Measurements from ENCODE around the gene CALCB.
"Not testable (repeated sequence)": the region's sequence is repeated elsewhere in the genome, so short reads cannot be mapped to it uniquely, and the experiment has no call there.

Gene CALCB

GRCh38 chr11:15073361-15074205 lies at the start of gene CALCB:
TSS of gene CALCB (plus strand) at chr11:15073593. CDS start at chr11:15074719, 1,126 bp downstream.
- DNase-seq (ENCODE audit: low read depth in 2 of 2), result no peak

- no peak for DNase-seq (ENCODE audit: low read depth in 2 of 2)
These were observed 46.4 kb upstream of the CALCB start for GRCh38 chr11:15027011-15027410.

GRCh38 chr11:15027956-15028355 lies 45.4 kb upstream of the CALCB start:
- DNase-seq (ENCODE audit: low read depth in 2 of 2), result no peak

GRCh38 chr11:15028379-15028778 lies 45.0 kb upstream of the CALCB start:
- no peak for DNase-seq (ENCODE audit: low read depth in 2 of 2)

GRCh38 chr11:15031945-15032344 lies 41.4 kb upstream of the CALCB start:
- DNase-seq (ENCODE audit: low read depth in 2 of 2), result not testable (repeated sequence)

GRCh38 chr11:15034687-15035267 lies 38.6 kb upstream of the CALCB start:
- DNase-seq (ENCODE audit: low read depth in 2 of 2), result no peak

GRCh38 chr11:15035283-15035682 lies 38.1 kb upstream of the CALCB start:
- DNase-seq (ENCODE audit: low read depth in 2 of 2), result no peak

- DNase-seq (ENCODE audit: low read depth in 2 of 2), result no peak
These were observed 34.4 kb upstream of the CALCB start for GRCh38 chr11:15038963-15039362.

- DNase-seq (ENCODE audit: low read depth in 2 of 2), result no peak
These were observed 28.2 kb upstream of the CALCB start for GRCh38 chr11:15045209-15045608.

- no peak for DNase-seq (ENCODE audit: low read depth in 2 of 2)
These were observed 27.5 kb upstream of the CALCB start for GRCh38 chr11:15045891-15046290.

- DNase-seq (ENCODE audit: low read depth in 2 of 2), result not testable (repeated sequence)
These were observed 26.7 kb upstream of the CALCB start for GRCh38 chr11:15046673-15047072.

GRCh38 chr11:15048616-15049015 lies 24.8 kb upstream of the CALCB start:
- DNase-seq (ENCODE audit: low read depth in 2 of 2), result no peak

- DNase-seq (ENCODE audit: low read depth in 2 of 2), result no peak
These were observed 20.2 kb upstream of the CALCB start for GRCh38 chr11:15053191-15053685.

- DNase-seq (ENCODE audit: low read depth in 2 of 2), result no peak
These were observed 17.6 kb upstream of the CALCB start for GRCh38 chr11:15055620-15056356.

GRCh38 chr11:15057329-15057728 lies 16.1 kb upstream of the CALCB start:
- no peak for DNase-seq (ENCODE audit: low read depth in 2 of 2)

- DNase-seq (ENCODE audit: low read depth in 2 of 2), result no peak
These were observed 14.1 kb upstream of the CALCB start for GRCh38 chr11:15059132-15059915.

GRCh38 chr11:15062599-15062998 lies 10.8 kb upstream of the CALCB start:
- DNase-seq (ENCODE audit: low read depth in 2 of 2), result no peak

GRCh38 chr11:15069751-15070150 lies 3.6 kb upstream of the CALCB start:
- not testable (repeated sequence) for DNase-seq (ENCODE audit: low read depth in 2 of 2)

- no peak for DNase-seq (ENCODE audit: low read depth in 2 of 2)
These were observed 1.7 kb upstream of the CALCB start for GRCh38 chr11:15071556-15072255.

GRCh38 chr11:15072551-15073143 lies 746 bp upstream of the CALCB start:
- no peak for DNase-seq (ENCODE audit: low read depth in 2 of 2)
